ENCODE results near the gene TENM4. TPM values are rescaled to one million over a fixed set of nuclear protein-coding genes. Genes with fewer than 3 reads are reported as not detected.

Gene TENM4
- polyA plus RNA-seq, 1 donor from 2014 or later = 16.8 TPM

GRCh38 chr11:78788533-78788932, 652.3 kb downstream of the TENM4 start:
- TF ChIP-seq POLR2AphosphoS5 (IDR thresholded peaks at IDR 0.05) (no peak), REST (IDR thresholded peaks at IDR 0.05; ENCODE audit: borderline replicate concordance) (no peak), SMC3 (conservative IDR thresholded peaks at IDR 0.05; ENCODE audit: poor library complexity) (no peak), MXI1 (conservative IDR thresholded peaks at IDR 0.05; ENCODE audit: poor library complexity, severe bottlenecking) (no peak), EP300 (conservative IDR thresholded peaks at IDR 0.05; ENCODE audit: poor library complexity, severe bottlenecking) (no peak), CTCF (IDR thresholded peaks at IDR 0.05; ENCODE audit: poor library complexity, severe bottlenecking) (no peak)
- Histone ChIP-seq H3K27me3 (ENCODE audit: insufficient read depth, low read depth, low read length) (no peaks in the 10 kb centered on the region), H4K20me1 (ENCODE audit: insufficient read depth) (no peaks in the 10 kb centered on the region), H3K79me2 (replicated peaks; ENCODE audit: insufficient read depth, low read length) (no peaks in the 10 kb centered on the region), H3K4me3 (ENCODE audit: low read length) (no peak overlapping the region), H2AFZ (ENCODE audit: low read depth, low read length) (no peak overlapping the region), H3K36me3 (ENCODE audit: insufficient read depth, low read length) (peaks cover 13% of the 10 kb centered on the region), H3K4me2 (ENCODE audit: low read length) (no peak overlapping the region), H3K9me3 (ENCODE audit: low read length) (no peaks in the 10 kb centered on the region), H3K9ac (ENCODE audit: low read length) (no peak overlapping the region), H3F3A (ENCODE audit: insufficient read depth, low read length, poor library complexity, severe bottlenecking) (no peaks in the 10 kb centered on the region), H3K27ac (ENCODE audit: low read length) (no peak overlapping the region), H3K9me2 (ENCODE audit: insufficient read depth, low read length) (no peaks in the 10 kb centered on the region)

- Histone ChIP-seq H3K9me3 (ENCODE audit: low read length) (no peaks in the 10 kb centered on the region), H3F3A (ENCODE audit: insufficient read depth, low read length, poor library complexity, severe bottlenecking) (no peaks in the 10 kb centered on the region), H3K9me2 (ENCODE audit: insufficient read depth, low read length) (no peaks in the 10 kb centered on the region), H3K27me3 (ENCODE audit: insufficient read depth, low read depth, low read length) (no peaks in the 10 kb centered on the region), H3K36me3 (ENCODE audit: insufficient read depth, low read length) (peaks cover 13% of the 10 kb centered on the region), H3K79me2 (replicated peaks; ENCODE audit: insufficient read depth, low read length) (no peaks in the 10 kb centered on the region), H4K20me1 (ENCODE audit: insufficient read depth) (no peaks in the 10 kb centered on the region), H2AFZ (ENCODE audit: low read depth, low read length) (no peak overlapping the region), H3K27ac (ENCODE audit: low read length) (no peak overlapping the region), H3K9ac (ENCODE audit: low read length) (no peak overlapping the region), H3K4me3 (ENCODE audit: low read length) (no peak overlapping the region), H3K4me2 (ENCODE audit: low read length) (no peak overlapping the region)
- no peak for TF ChIP-seq RAD21 (conservative IDR thresholded peaks at IDR 0.05)
- no peak for TF ChIP-seq TAF1 (IDR thresholded peaks at IDR 0.05; ENCODE audit: low read depth)
- no peak for TF ChIP-seq EP300 (conservative IDR thresholded peaks at IDR 0.05; ENCODE audit: poor library complexity, severe bottlenecking)
- TF ChIP-seq CTCF (IDR thresholded peaks at IDR 0.05; ENCODE audit: poor library complexity, severe bottlenecking) = no peak
- no peak for TF ChIP-seq REST (IDR thresholded peaks at IDR 0.05; ENCODE audit: borderline replicate concordance)
- no peak for TF ChIP-seq MXI1 (conservative IDR thresholded peaks at IDR 0.05; ENCODE audit: poor library complexity, severe bottlenecking)
- TF ChIP-seq SMC3 (conservative IDR thresholded peaks at IDR 0.05; ENCODE audit: poor library complexity) = no peak
- no peak for TF ChIP-seq EZH2 (IDR thresholded peaks at IDR 0.05; ENCODE audit: borderline replicate concordance, insufficient read depth, low read length, poor library complexity, severe bottlenecking)
- TF ChIP-seq POLR2AphosphoS5 (IDR thresholded peaks at IDR 0.05) = no peak
These were observed 653.1 kb downstream of the TENM4 start for GRCh38 chr11:78787696-78788095.
